Spleen (tissue), 11 donors: ENCODE data around the gene ME2. TPM values are rescaled to one million over a fixed set of nuclear protein-coding genes. Genes with fewer than 3 reads are reported as not detected.
A peak's percentile ranks its signal among the peaks of the same experiment; 100 is the strongest.

ENCODE experiments used
- DNase-seq: peaks from one replicate; pipeline ENCODE4 v3.0.0-alpha.2; 2020
- H3K27ac ChIP-seq, 8 donors: fragments of 200-600 bp; sonication (generic) in 7 of 8; 1 replicate in 4 of 8; 2 replicates in 4 of 8; pipeline versions ENCODE4 v1.5.0 to v1.8.0; 2016 to 2021; ENCODE audit warnings: inconsistent platforms in 4 of 8, mild to moderate bottlenecking in 4 of 8, moderate library complexity in 1 of 8
- H3K27me3 ChIP-seq, 7 donors: fragments of 200-600 bp; sonication (generic) in 6 of 7; replicated peaks in 1 of 7; 1 replicate in 4 of 7; 2 replicates in 3 of 7; pipeline versions ENCODE4 v1.5.0 to v1.8.0; 2016 to 2021; ENCODE audit warnings: inconsistent platforms in 3 of 7, mild to moderate bottlenecking in 1 of 7
- H3K36me3 ChIP-seq, 6 donors: fragments of 200-600 bp; sonication (generic) in 5 of 6; 1 replicate in 4 of 6; 2 replicates in 2 of 6; pipeline versions ENCODE4 v1.5.0 to v1.8.0; 2016 to 2021; ENCODE audit warnings: inconsistent platforms in 2 of 6
- H3K4me1 ChIP-seq, 6 donors: fragments of 200-600 bp; sonication (generic) in 5 of 6; 1 replicate in 3 of 6; 2 replicates in 3 of 6; pipeline versions ENCODE4 v1.5.0 to v1.8.0; 2016 to 2021; ENCODE audit warnings: inconsistent platforms in 3 of 6
- H3K4me3 ChIP-seq, 8 donors: fragments of 200-600 bp; sonication (generic) in 7 of 8; 1 replicate in 4 of 8; 2 replicates in 4 of 8; pipeline versions ENCODE4 v1.5.0 to v1.8.0; 2016 to 2021; ENCODE audit warnings: inconsistent platforms in 4 of 8, mild to moderate bottlenecking in 4 of 8, moderate library complexity in 2 of 8
- H3K9me3 ChIP-seq, 8 donors: fragments of 200-600 bp; sonication (generic) in 7 of 8; 1 replicate in 4 of 8; 2 replicates in 4 of 8; pipeline versions ENCODE4 v1.5.0 to v1.8.0; 2016 to 2021; ENCODE audit warnings: inconsistent platforms in 4 of 8
- CTCF ChIP-seq, 11 experiments: fragments of 200-600 bp in 7 of 11; fragments of 450-650 bp in 4 of 11; sonication (generic) in 4 of 11; IDR thresholded peaks in 8 of 11; conservative IDR thresholded peaks in 3 of 11; 1 replicate in 7 of 11; 2 replicates in 4 of 11; pipeline versions ENCODE4 v1.4.0 to v1.8.0; 2016 to 2021; ENCODE audit warnings: antibody characterized with exemption in 11 of 11, inconsistent platforms in 4 of 11, mild to moderate bottlenecking in 1 of 11
- POLR2A ChIP-seq, 3 donors: fragments of 450-650 bp; IDR thresholded peaks; one replicate each; pipeline ENCODE4 v1.5.1; 2017; ENCODE audit warnings: antibody characterized with exemption in 3 of 3, mild to moderate bottlenecking in 1 of 3
- POLR2AphosphoS5 ChIP-seq, 3 donors: sonication (generic); formaldehyde crosslinking; IDR thresholded peaks; one replicate each; pipeline ENCODE4 v1.5.1; 2017; ENCODE audit warnings: antibody characterized with exemption in 3 of 3
- WGBS, 5 donors: extraction: QIAGEN DNeasy Blood & Tissue Kit in 3 of 5; methylation state at CpG; one replicate each; pipeline versions ENCODE4 v1.1.5 to v1.1.7; 2013 to 2018; 5-methylcytosine and 5-hydroxymethylcytosine counted together
- intact Hi-C: fragments of 100-400 bp; cut with DNase I; formaldehyde crosslinking; loops from one replicate; pipeline ENCODE4 v1.15.0; 2023; ENCODE audit warnings: low total_unique reads
- polyA plus RNA-seq, 3 donors: library from polyadenylated mRNA; stranded (reverse); fragments of 200-250 nt; gene quantifications; one replicate each; pipeline ENCODE4 v1.2.1, GENCODE V29; 2013
- total RNA-seq, 7 donors: library from RNA; depleted of rRNA in 3 of 7; stranded (reverse); fragments of >200 nt in 3 of 7; fragmentation: NEBNext Ultra II Directional in 4 of 7; extraction: Animal tissue kit (Norgen Biotek cat#: 25700) in 4 of 7; gene quantifications; one replicate each; pipeline versions ENCODE4 v1.1.0 to v1.2.1, GENCODE V29; 2016 to 2021
- donor health status: healthy with polysubstance abuse.
- donor health status: DM: no; HTN: no; CAD: no; lungs with moderate emphysema.
- donor health status: DM: no; HTN: no; CAD: no.
- donor health status: Bipolar disorder and iron deficiency.
- donor health status: healthy.
- donor health status: DM: no; HTN: no; CAD: no.
- donor health status: DM: yes; HTN: yes; CAD: no.

ME2 gene
- total and polyA plus RNA-seq, 10 donors = 25.9 to 179 (median 95.6) TPM

GRCh38 chr18:50955253-50955652 lies 76.3 kb downstream of the ME2 start:
- DNase-seq = no peak
- intact Hi-C loops = no loop called here
- Histone ChIP-seq H3K4me1 (no peaks in the 10 kb centered on the region), H3K27ac (no peak overlapping the region), H3K36me3 (peaks cover 0 to 6% (median 0%) of the 10 kb centered on the region in 6 donors), H3K27me3 (no peaks in the 10 kb centered on the region), H3K9me3 (peaks cover 0 to 5% (median 2%) of the 10 kb centered on the region in 8 donors), H3K4me3 (no peak overlapping the region)
- TF ChIP-seq CTCF (IDR thresholded peaks at IDR 0.05 in 8 of 11, conservative IDR thresholded peaks at IDR 0.05 in 3 of 11) = no peak
- TF ChIP-seq POLR2A (IDR thresholded peaks at IDR 0.05) = no peak
- TF ChIP-seq POLR2AphosphoS5 (IDR thresholded peaks at IDR 0.05) = no peak
- WGBS, 5 donors = 92 to 95% (median 94%) methylated on average over 4 of the region's 4 CpGs

DNA sequence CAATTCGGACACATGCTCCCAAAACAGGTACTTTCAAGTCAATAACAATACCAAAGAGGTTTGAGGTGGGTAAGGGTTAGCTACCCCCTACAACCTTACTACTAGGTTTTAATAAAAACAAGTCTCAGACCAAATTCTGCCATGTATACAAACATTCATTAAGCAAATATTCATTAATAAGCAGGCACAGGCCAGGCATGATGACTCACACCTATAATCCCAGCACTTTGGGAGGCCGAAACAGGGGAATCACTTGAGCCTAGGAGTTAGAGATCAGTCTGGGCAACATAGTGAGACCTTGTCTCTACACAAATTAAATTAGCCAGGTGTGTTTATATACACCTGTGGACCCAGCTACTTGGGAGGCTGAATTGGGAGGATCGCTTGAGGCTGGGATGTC lies 77.2 kb downstream of the ME2 start:
- no peaks in the 10 kb centered on the region for H3K36me3 ChIP-seq
- 92 to 97% (median 95%) methylated on average over 3 of the region's 3 CpGs for WGBS, 5 donors
- H3K27me3 ChIP-seq = no peaks in the 10 kb centered on the region
- no peak overlapping the region for H3K27ac ChIP-seq
- H3K9me3 ChIP-seq = peaks cover 0 to 14% (median 9%) of the 10 kb centered on the region in 8 donors
- H3K4me3 ChIP-seq = no peak overlapping the region
- H3K4me1 ChIP-seq = no peaks in the 10 kb centered on the region
- DNase-seq = no peak
- TF ChIP-seq POLR2AphosphoS5 (IDR thresholded peaks at IDR 0.05) (no peak), POLR2A (IDR thresholded peaks at IDR 0.05) (no peak), CTCF (IDR thresholded peaks at IDR 0.05 in 8 of 11, conservative IDR thresholded peaks at IDR 0.05 in 3 of 11) (no peak)
- intact Hi-C loops = no loop called here

DNA sequence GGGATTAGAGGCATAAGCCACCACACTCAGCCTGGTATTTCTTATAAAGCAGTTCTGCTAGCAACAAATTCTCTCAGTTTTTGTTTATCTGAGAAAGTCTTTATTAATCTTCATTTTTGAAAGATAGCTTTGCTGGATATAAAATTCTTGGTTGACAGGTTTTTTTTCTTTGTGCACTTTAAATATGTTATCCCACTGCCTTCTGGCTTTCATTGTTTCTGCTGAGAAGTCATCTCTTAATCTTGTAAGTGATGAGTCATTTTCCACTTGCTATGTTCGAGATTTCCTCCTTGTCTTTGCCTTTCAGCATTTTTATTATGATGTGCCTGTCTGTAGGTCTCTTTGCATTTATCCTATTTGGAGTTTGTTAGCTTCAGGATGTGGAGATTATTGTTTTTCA lies 83.1 kb downstream of the ME2 start:
- H3K4me1 ChIP-seq = no peaks in the 10 kb centered on the region
- no peak for TF ChIP-seq POLR2A (IDR thresholded peaks at IDR 0.05)
- TF ChIP-seq CTCF (IDR thresholded peaks at IDR 0.05 in 8 of 11, conservative IDR thresholded peaks at IDR 0.05 in 3 of 11) = no peak
- TF ChIP-seq POLR2AphosphoS5 (IDR thresholded peaks at IDR 0.05) = no peak
- intact Hi-C loops = no loop called here
- H3K36me3 ChIP-seq = no peaks in the 10 kb centered on the region
- no peaks in the 10 kb centered on the region for H3K27me3 ChIP-seq
- 63 to 88% (median 73%) methylated on average over 1 of the region's 1 CpG for WGBS, 5 donors
- DNase-seq = no peak
- H3K27ac ChIP-seq = no peak overlapping the region
- peaks cover 11 to 44% (median 38%) of the 10 kb centered on the region in 8 donors for H3K9me3 ChIP-seq
- no peak overlapping the region for H3K4me3 ChIP-seq

DNA sequence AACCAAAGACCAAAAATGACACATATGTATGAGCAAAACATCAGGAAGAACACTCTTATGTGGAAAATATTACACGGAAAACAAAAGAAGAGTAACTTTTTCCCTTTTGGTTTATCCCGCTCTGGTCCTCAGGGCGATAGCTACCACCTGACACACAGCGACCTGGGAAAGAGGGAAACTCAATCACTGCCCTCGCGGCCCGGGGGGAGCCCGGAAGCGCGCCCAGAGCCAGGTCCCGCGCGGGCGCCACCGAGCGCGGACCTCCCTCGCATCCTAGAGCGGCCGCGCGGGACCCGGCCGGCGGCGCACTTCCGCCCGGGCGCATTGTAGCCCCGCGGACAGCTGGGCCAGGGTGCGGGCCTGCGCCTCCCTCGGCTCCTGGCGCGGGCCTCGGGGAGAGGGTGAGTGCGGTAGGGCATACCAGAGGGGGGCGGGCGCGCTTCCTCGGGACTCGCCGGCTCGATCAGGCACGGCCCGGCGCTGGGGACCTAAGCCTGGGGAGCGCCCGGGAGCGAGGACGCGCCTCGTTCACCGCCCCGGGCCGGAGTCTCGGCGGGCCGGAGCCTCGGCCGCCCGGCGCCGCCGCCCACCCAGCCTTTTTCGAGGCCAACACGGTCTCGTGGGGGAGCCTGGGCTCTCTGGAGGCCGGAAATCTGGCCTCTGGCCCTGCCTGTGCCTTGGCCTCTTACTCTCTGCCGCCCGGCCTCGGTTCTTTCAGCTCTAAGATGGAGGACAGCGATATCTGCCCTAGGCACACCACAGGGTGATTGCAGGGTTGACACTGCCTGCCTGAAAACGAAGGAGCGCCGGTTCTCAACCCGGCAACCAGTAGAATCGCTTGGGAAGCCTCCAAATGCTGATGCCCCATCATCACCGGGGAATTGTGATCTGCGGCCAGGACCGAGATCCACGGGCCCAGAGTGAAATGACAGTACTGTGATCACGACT lies 89.1 kb downstream of the ME2 start, which contains the start of gene ELAC1:
Gene ELAC1, plus strand, starts transcription at position 327 of the 948 bp plus-strand sequence. CDS start 6,365 bp downstream, outside the sequence.
- Histone ChIP-seq H3K9me3 (peaks cover 0 to 14% (median 10%) of the 10 kb centered on the region in 8 donors), H3K36me3 (no peaks in the 10 kb centered on the region), H3K4me3 (peak within 1 kb of the TSS; percentile 68 to 93 (median 74)), H3K27me3 (no peaks in the 10 kb centered on the region), H3K27ac (peak within 1 kb of the TSS; percentile 92 to 99 (median 97)), H3K4me1 (peaks cover 6 to 27% (median 17%) of the 10 kb centered on the region in 6 donors)
- TF ChIP-seq CTCF (IDR thresholded peaks at IDR 0.05 in 8 of 11, conservative IDR thresholded peaks at IDR 0.05 in 3 of 11) = no peak
- TF ChIP-seq POLR2AphosphoS5 (IDR thresholded peaks at IDR 0.05) = peak; percentile 92 to 94 (median 93)
- TF ChIP-seq POLR2A (IDR thresholded peaks at IDR 0.05) = peak; percentile 22 to 79 (median 34)
- DNase-seq = peak; percentile 95
- WGBS, 5 donors = 0 to 1% (median 0%) methylated on average over 23 to 84 of the region's 84 CpGs
- intact Hi-C loops = loop anchor here (5.0 kb wide), 2 partner anchors 64 to 86 kb away; partner anchors contain the start of gene SMAD4
